ENCODE measurements around the gene NPRL2. TPM values are rescaled to one million over a fixed set of nuclear protein-coding genes. Genes with fewer than 3 reads are reported as not detected.

NPRL2 gene
- total RNA-seq, 1 experiment from 2014 or later = 35.4 TPM

DNA sequence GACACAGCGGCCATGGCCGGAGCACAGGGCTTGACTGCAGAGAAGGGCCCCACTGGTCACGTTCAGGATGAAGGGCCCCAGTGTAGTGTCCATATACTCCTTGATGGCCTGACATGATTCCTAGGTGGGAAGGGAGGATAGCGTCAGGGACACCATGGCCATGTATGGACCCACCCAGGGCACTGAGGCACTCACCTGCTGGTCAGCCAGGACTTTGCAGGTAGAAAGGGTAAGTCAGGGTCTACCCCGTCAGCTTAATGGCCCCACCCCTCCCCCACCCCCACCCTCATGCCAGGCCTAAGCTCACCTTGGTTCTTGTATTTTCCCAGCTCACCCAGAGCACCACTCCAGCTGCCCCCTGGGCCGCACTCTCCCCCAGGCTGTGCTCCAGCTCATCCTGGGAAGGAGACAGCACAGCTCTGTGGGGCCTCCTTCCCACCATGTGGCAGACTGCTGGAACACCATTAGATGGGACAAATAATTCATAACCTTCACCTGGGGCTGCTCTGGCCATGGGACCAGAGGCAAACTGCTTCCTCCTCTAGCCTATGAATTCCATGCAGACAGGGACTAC is 49.8 kb downstream of the NPRL2 start:
- Histone ChIP-seq H3K9me2 (ENCODE audit: insufficient read depth) (no peaks in the 10 kb centered on the region), H3K4me2 (ENCODE audit: low read length) (peak overlapping the region; percentile 97), H3K9ac (ENCODE audit: low read length) (peak overlapping the region; percentile 72), H3K9me3 (ENCODE audit: control insufficient read depth in 1 of 2, insufficient read depth in 1 of 2, low read depth in 1 of 2, low read length in 2 of 2) (no peaks in the 10 kb centered on the region), H3K4me3 (replicated peaks in 1 of 2; ENCODE audit: low read depth in 1 of 2, low read length in 2 of 2) (peak overlapping the region; percentile 48 to 92; a peak in 3 of 4 replicates), H3K27ac (ENCODE audit: low read depth, low read length) (peak overlapping the region; percentile 73), H2AFZ (ENCODE audit: low read depth, low read length, poor library complexity, severe bottlenecking) (no peak overlapping the region), H3K4me1 (ENCODE audit: control insufficient read depth in 1 of 2, insufficient read depth in 2 of 2, low read length in 2 of 2) (peaks cover 21 to 53% of the 10 kb centered on the region in 2 experiments), H3K27me3 (ENCODE audit: insufficient read depth, low read length) (no peaks in the 10 kb centered on the region), H3K36me3 (ENCODE audit: control insufficient read depth in 1 of 2, insufficient read depth in 2 of 2, low read length in 2 of 2) (no peaks in the 10 kb centered on the region), H3K79me2 (ENCODE audit: insufficient read depth, low read length) (peaks cover 3% of the 10 kb centered on the region; the same call in 1 of the 2 replicates), H4K20me1 (ENCODE audit: insufficient read depth) (no peaks in the 10 kb centered on the region)
- ChIA-PET POLR2A (interaction anchor here (0.6 to 1.4 kb wide), 2 partner anchors 9 to 16 kb away, joined by 3 to 6 read pairs; partner anchors contain the start of gene IFRD2), CTCF (interaction anchor here (0.7 kb wide), 1 partner anchor 17 kb away, joined by 3 read pairs; no protein-coding TSS in a partner anchor), RAD21 (ENCODE audit: low non-redundant PET in 1 of 2, low total read pairs in 2 of 2, uncharacterized antibody in 2 of 2, unreplicated experiment in 2 of 2) (no interaction called here)
- intact Hi-C loops (cut with micrococcal nuclease) = no loop called here
- ATAC-seq (no peak), DNase-seq (ENCODE audit: low read depth, low spot score) (no peak)
- BruUV-seq (replicated peaks) = no TSS peak
- TF ChIP-seq CTCF (IDR thresholded peaks at IDR 0.05 in 2 of 3, conservative IDR thresholded peaks at IDR 0.05 in 1 of 3; ENCODE audit: borderline replicate concordance in 1 of 3, insufficient read depth in 1 of 3, low read depth in 2 of 3, low read length in 2 of 3) = 0 out of 6 replicates have a peak, but pooled peaks of 1 of the 3 experiments have one; percentile 2
- TF ChIP-seq, protein P1, sequence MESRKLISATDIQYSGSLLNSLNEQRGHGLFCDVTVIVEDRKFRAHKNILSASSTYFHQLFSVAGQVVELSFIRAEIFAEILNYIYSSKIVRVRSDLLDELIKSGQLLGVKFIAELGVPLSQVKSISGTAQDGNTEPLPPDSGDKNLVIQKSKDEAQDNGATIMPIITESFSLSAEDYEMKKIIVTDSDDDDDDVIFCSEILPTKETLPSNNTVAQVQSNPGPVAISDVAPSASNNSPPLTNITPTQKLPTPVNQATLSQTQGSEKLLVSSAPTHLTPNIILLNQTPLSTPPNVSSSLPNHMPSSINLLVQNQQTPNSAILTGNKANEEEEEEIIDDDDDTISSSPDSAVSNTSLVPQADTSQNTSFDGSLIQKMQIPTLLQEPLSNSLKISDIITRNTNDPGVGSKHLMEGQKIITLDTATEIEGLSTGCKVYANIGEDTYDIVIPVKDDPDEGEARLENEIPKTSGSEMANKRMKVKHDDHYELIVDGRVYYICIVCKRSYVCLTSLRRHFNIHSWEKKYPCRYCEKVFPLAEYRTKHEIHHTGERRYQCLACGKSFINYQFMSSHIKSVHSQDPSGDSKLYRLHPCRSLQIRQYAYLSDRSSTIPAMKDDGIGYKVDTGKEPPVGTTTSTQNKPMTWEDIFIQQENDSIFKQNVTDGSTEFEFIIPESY (IDR thresholded peaks at IDR 0.05; ENCODE audit: extremely low read depth, insufficient replicate concordance, low read length) = no peak
